Keratinocyte (primary cell): ENCODE measurements around the gene TMC5.

Experiments used
- EZH2 ChIP-seq: IDR thresholded peaks from one replicate; pipeline ENCODE4 v1.6.1; 2012; ENCODE audit warnings: inconsistent platforms, mild to moderate bottlenecking, low read length, moderate library complexity
- TF ChIP-seq, protein P1 (sequence below), 3 experiments: IDR thresholded peaks in 1 of 3; conservative IDR thresholded peaks in 1 of 3; optimal IDR thresholded peaks in 1 of 3; 2 replicates in 2 of 3; 3 replicates in 1 of 3; pipeline versions ENCODE3 to v1.5.1; 2011; ENCODE audit warnings: low read length in 3 of 3, mild to moderate bottlenecking in 3 of 3, moderate library complexity in 2 of 3, control low read depth in 1 of 3, inconsistent platforms in 1 of 3; ENCODE audit not compliant: insufficient read depth in 2 of 3; ENCODE audit errors: extremely low read depth in 1 of 3

DNA sequence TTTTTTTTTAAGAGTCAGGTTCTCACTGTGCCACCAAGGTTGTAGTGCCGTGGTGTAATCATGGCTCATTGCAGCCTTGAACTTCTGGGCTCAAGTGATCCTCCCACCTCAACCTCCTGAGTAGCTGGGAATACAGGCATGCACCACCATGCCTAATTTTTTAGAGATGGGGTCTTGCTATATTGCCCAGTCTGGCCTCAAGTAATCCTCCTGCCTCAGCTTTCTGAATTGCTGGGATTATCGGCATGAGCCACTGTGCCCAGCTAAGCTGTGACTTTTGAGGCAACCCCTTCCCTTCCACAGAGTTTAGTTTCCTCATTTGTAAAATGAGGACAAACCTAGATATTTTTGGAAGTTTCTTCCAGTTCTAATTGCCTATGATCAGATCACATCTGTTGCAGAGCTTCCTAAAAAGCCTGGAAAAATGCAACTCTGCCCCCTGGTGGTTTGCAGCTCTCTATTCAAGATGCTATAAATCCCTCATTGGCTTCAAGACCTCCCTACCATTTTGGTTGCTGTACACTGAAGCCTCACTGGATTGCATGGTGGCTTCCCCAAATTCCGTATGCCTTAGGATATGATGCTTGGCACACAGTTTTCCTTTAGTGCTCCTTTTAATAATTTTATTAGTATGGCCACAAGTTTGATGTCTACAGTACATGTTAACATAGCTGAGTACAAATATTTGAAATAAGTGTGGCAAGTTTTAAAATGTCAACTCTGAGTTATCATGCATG is 84.9 kb downstream of the TMC5 start:
- TF ChIP-seq, protein P1, sequence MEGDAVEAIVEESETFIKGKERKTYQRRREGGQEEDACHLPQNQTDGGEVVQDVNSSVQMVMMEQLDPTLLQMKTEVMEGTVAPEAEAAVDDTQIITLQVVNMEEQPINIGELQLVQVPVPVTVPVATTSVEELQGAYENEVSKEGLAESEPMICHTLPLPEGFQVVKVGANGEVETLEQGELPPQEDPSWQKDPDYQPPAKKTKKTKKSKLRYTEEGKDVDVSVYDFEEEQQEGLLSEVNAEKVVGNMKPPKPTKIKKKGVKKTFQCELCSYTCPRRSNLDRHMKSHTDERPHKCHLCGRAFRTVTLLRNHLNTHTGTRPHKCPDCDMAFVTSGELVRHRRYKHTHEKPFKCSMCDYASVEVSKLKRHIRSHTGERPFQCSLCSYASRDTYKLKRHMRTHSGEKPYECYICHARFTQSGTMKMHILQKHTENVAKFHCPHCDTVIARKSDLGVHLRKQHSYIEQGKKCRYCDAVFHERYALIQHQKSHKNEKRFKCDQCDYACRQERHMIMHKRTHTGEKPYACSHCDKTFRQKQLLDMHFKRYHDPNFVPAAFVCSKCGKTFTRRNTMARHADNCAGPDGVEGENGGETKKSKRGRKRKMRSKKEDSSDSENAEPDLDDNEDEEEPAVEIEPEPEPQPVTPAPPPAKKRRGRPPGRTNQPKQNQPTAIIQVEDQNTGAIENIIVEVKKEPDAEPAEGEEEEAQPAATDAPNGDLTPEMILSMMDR (optimal IDR thresholded peaks at IDR 0.05 in 1 of 3, IDR thresholded peaks at IDR 0.05 in 1 of 3, conservative IDR thresholded peaks at IDR 0.05 in 1 of 3; ENCODE audit: extremely low read depth in 1 of 3, insufficient read depth in 2 of 3, low read length in 3 of 3): peak; percentile 59 to 78 (median 74)
- TF ChIP-seq EZH2: no peak
